ENCODE measurements around the gene SHOX. TPM values are rescaled to one million over a fixed set of nuclear protein-coding genes. Genes with fewer than 3 reads are reported as not detected.

Gene SHOX
- polyA plus RNA-seq, 1 of the 3 experiments (the other 2 are of a cell fraction), result not detected

DNA sequence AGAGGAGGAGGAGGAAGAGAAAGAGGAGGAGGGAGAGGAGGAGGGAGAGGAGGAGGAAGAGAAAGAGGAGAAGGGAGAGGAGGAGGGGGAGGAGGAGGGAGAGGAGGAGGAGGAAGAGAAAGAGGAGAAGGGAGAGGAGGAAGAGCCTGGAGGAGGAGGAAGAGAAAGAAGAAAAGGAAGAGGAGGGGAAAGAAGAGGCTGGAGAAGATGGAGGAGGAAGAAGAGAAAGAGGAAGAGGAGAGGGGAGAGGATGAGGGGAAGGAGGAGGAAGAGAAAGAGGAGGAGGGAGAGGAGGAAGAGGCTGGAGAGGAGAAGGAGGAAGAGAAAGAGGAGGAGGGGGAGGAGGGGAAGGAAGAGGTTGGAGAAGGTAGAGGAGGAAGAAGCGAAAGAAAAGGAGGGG lies 46.0 kb upstream of the SHOX start:
- WGBS (ENCODE audit: low lambda C conversion rate), result 0% methylated on average over 1 of the region's 1 CpG
- no peak overlapping the region for H2AFZ ChIP-seq (ENCODE audit: low read depth)
- peaks cover 5% of the 10 kb centered on the region; the same call in 1 of the 2 replicates for H3K27me3 ChIP-seq (ENCODE audit: insufficient read depth)
- H3K9ac ChIP-seq, result no peak overlapping the region
- CTCF ChIA-PET, result no interaction called here
- H3K27ac ChIP-seq (ENCODE audit: low read depth in 2 of 2, low read length in 1 of 2), result no peak overlapping the region
- H3K9me2 ChIP-seq, result no peaks in the 10 kb centered on the region
- no peaks in the 10 kb centered on the region for H4K20me1 ChIP-seq (ENCODE audit: insufficient read depth)
- H3K36me3 ChIP-seq (replicated peaks in 1 of 2; ENCODE audit: control insufficient read depth in 1 of 2, insufficient read depth in 2 of 2, low read length in 1 of 2), result no peaks in the 10 kb centered on the region
- no peaks in the 10 kb centered on the region for H3K79me2 ChIP-seq (ENCODE audit: insufficient read depth)
- no peak for DNase-seq
- no peaks in the 10 kb centered on the region for H3K9me3 ChIP-seq
- no peak overlapping the region for H3K4me3 ChIP-seq (ENCODE audit: low read depth in 2 of 2, low read length in 1 of 2)
- POLR2A ChIA-PET, result no interaction called here
- TF ChIP-seq, protein P1, sequence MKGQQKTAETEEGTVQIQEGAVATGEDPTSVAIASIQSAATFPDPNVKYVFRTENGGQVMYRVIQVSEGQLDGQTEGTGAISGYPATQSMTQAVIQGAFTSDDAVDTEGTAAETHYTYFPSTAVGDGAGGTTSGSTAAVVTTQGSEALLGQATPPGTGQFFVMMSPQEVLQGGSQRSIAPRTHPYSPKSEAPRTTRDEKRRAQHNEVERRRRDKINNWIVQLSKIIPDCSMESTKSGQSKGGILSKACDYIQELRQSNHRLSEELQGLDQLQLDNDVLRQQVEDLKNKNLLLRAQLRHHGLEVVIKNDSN (IDR thresholded peaks at IDR 0.05; ENCODE audit: borderline replicate concordance, low read depth), result no peak
- no peak for TF ChIP-seq EZH2phosphoT487 (IDR thresholded peaks at IDR 0.05; ENCODE audit: borderline replicate concordance, low read depth)
- TF ChIP-seq SMC3 (IDR thresholded peaks at IDR 0.05; ENCODE audit: low read depth, low read length), result no peak
- TF ChIP-seq TCF12 (IDR thresholded peaks at IDR 0.05), result no peak
- no peak for TF ChIP-seq ELF1 (IDR thresholded peaks at IDR 0.05)
- no peak for TF ChIP-seq EP300 (IDR thresholded peaks at IDR 0.05; ENCODE audit: borderline replicate concordance in 1 of 2, low read depth in 1 of 2, low read length in 1 of 2)
- no peak for TF ChIP-seq NRF1 (IDR thresholded peaks at IDR 0.05; ENCODE audit: low read depth, low read length)
- no peak for TF ChIP-seq RAD21 (IDR thresholded peaks at IDR 0.05; ENCODE audit: low read length)
- TF ChIP-seq MEF2A (IDR thresholded peaks at IDR 0.05; ENCODE audit: borderline replicate concordance, low read depth), result no peak
- no peak for TF ChIP-seq RXRA (IDR thresholded peaks at IDR 0.05; ENCODE audit: borderline replicate concordance, low read depth)
- no peak for TF ChIP-seq GABPA (IDR thresholded peaks at IDR 0.05; ENCODE audit: low read depth)
- TF ChIP-seq FOXJ3 (CRISPR knock-in tag; IDR thresholded peaks at IDR 0.05), result no peak
- TF ChIP-seq TAF1 (IDR thresholded peaks at IDR 0.05; ENCODE audit: borderline replicate concordance, low read depth, low read length), result no peak
- TF ChIP-seq, protein P2, sequence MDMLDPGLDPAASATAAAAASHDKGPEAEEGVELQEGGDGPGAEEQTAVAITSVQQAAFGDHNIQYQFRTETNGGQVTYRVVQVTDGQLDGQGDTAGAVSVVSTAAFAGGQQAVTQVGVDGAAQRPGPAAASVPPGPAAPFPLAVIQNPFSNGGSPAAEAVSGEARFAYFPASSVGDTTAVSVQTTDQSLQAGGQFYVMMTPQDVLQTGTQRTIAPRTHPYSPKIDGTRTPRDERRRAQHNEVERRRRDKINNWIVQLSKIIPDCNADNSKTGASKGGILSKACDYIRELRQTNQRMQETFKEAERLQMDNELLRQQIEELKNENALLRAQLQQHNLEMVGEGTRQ (IDR thresholded peaks at IDR 0.05; ENCODE audit: borderline replicate concordance, low read depth, low read length), result no peak
- no peak for TF ChIP-seq FOSL2 (IDR thresholded peaks at IDR 0.05; ENCODE audit: borderline replicate concordance, low read depth)
- TF ChIP-seq, protein P3, sequence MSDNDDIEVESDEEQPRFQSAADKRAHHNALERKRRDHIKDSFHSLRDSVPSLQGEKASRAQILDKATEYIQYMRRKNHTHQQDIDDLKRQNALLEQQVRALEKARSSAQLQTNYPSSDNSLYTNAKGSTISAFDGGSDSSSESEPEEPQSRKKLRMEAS (IDR thresholded peaks at IDR 0.05; ENCODE audit: low read depth), result no peak
- TF ChIP-seq CHD2 (IDR thresholded peaks at IDR 0.05; ENCODE audit: low read length, partially characterized antibody), result no peak
- TF ChIP-seq, protein P4, sequence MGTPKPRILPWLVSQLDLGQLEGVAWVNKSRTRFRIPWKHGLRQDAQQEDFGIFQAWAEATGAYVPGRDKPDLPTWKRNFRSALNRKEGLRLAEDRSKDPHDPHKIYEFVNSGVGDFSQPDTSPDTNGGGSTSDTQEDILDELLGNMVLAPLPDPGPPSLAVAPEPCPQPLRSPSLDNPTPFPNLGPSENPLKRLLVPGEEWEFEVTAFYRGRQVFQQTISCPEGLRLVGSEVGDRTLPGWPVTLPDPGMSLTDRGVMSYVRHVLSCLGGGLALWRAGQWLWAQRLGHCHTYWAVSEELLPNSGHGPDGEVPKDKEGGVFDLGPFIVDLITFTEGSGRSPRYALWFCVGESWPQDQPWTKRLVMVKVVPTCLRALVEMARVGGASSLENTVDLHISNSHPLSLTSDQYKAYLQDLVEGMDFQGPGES (IDR thresholded peaks at IDR 0.05; ENCODE audit: low read depth, low read length), result no peak
- TF ChIP-seq, protein P5, sequence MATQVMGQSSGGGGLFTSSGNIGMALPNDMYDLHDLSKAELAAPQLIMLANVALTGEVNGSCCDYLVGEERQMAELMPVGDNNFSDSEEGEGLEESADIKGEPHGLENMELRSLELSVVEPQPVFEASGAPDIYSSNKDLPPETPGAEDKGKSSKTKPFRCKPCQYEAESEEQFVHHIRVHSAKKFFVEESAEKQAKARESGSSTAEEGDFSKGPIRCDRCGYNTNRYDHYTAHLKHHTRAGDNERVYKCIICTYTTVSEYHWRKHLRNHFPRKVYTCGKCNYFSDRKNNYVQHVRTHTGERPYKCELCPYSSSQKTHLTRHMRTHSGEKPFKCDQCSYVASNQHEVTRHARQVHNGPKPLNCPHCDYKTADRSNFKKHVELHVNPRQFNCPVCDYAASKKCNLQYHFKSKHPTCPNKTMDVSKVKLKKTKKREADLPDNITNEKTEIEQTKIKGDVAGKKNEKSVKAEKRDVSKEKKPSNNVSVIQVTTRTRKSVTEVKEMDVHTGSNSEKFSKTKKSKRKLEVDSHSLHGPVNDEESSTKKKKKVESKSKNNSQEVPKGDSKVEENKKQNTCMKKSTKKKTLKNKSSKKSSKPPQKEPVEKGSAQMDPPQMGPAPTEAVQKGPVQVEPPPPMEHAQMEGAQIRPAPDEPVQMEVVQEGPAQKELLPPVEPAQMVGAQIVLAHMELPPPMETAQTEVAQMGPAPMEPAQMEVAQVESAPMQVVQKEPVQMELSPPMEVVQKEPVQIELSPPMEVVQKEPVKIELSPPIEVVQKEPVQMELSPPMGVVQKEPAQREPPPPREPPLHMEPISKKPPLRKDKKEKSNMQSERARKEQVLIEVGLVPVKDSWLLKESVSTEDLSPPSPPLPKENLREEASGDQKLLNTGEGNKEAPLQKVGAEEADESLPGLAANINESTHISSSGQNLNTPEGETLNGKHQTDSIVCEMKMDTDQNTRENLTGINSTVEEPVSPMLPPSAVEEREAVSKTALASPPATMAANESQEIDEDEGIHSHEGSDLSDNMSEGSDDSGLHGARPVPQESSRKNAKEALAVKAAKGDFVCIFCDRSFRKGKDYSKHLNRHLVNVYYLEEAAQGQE (IDR thresholded peaks at IDR 0.05; ENCODE audit: low read depth, low read length), result no peak
- TF ChIP-seq GATA2 (CRISPR knock-in tag; IDR thresholded peaks at IDR 0.05), result no peak
- no peak overlapping the region for H3K4me2 ChIP-seq
- no peaks in the 10 kb centered on the region for H3F3A ChIP-seq (replicated peaks; ENCODE audit: insufficient read depth)
- H3K4me1 ChIP-seq (ENCODE audit: control insufficient read depth in 1 of 2, insufficient read depth in 2 of 2, low read depth in 1 of 2, low read length in 1 of 2), result no peaks in the 10 kb centered on the region

Data from SK-N-SH (cell line).